ENCODE results near the gene STAM2. TPM values are rescaled to one million over a fixed set of nuclear protein-coding genes. Genes with fewer than 3 reads are reported as not detected.

STAM2 gene
- total RNA-seq, 1 donor from 2014 or later, result 25.7 TPM

GRCh38 chr2:152132306-152132705, 43.3 kb downstream of the STAM2 start:
- Histone ChIP-seq H3K4me3 (ENCODE audit: low read depth, low read length) (no peak overlapping the region), H3K36me3 (ENCODE audit: control insufficient read depth, insufficient read depth, low read length) (no peaks in the 10 kb centered on the region), H3K27me3 (ENCODE audit: control insufficient read depth, insufficient read depth, low read length) (no peaks in the 10 kb centered on the region)
- TF ChIP-seq CTCF (IDR thresholded peaks at IDR 0.05; ENCODE audit: insufficient read depth, low read length, poor library complexity, severe bottlenecking), result no peak
- no peak for DNase-seq (ENCODE audit: low read depth)

GRCh38 chr2:152127628-152128027, 47.9 kb downstream of the STAM2 start:
- TF ChIP-seq CTCF (IDR thresholded peaks at IDR 0.05; ENCODE audit: insufficient read depth, low read length, poor library complexity, severe bottlenecking), result no peak

GRCh38 chr2:152126664-152127063, 48.9 kb downstream of the STAM2 start:
- no peaks in the 10 kb centered on the region for H3K36me3 ChIP-seq (ENCODE audit: control insufficient read depth, insufficient read depth, low read length)
- H3K27me3 ChIP-seq (ENCODE audit: control insufficient read depth, insufficient read depth, low read length), result no peaks in the 10 kb centered on the region
- TF ChIP-seq CTCF (IDR thresholded peaks at IDR 0.05; ENCODE audit: insufficient read depth, low read length, poor library complexity, severe bottlenecking), result no peak
- no peak for DNase-seq (ENCODE audit: low read depth)
- H3K4me3 ChIP-seq (ENCODE audit: low read depth, low read length), result no peak overlapping the region

More at GRCh38 chr2:152127628-152128027, 47.9 kb downstream of the STAM2 start:
- H3K4me3 ChIP-seq (ENCODE audit: low read depth, low read length), result no peak overlapping the region
- DNase-seq (ENCODE audit: low read depth), result no peak
- no peaks in the 10 kb centered on the region for H3K27me3 ChIP-seq (ENCODE audit: control insufficient read depth, insufficient read depth, low read length)
- no peaks in the 10 kb centered on the region for H3K36me3 ChIP-seq (ENCODE audit: control insufficient read depth, insufficient read depth, low read length)

GRCh38 chr2:152122161-152122560, 53.4 kb downstream of the STAM2 start:
- no peak for DNase-seq (ENCODE audit: low read depth)
- H3K27me3 ChIP-seq (ENCODE audit: control insufficient read depth, insufficient read depth, low read length), result no peaks in the 10 kb centered on the region
- TF ChIP-seq CTCF (IDR thresholded peaks at IDR 0.05; ENCODE audit: insufficient read depth, low read length, poor library complexity, severe bottlenecking), result no peak
- H3K36me3 ChIP-seq (ENCODE audit: control insufficient read depth, insufficient read depth, low read length), result no peaks in the 10 kb centered on the region
- no peak overlapping the region for H3K4me3 ChIP-seq (ENCODE audit: low read depth, low read length)

- no peaks in the 10 kb centered on the region for H3K27me3 ChIP-seq (ENCODE audit: control insufficient read depth, insufficient read depth, low read length)
- DNase-seq (ENCODE audit: low read depth), result no peak
- H3K4me3 ChIP-seq (ENCODE audit: low read depth, low read length), result no peak overlapping the region
- no peaks in the 10 kb centered on the region for H3K36me3 ChIP-seq (ENCODE audit: control insufficient read depth, insufficient read depth, low read length)
- TF ChIP-seq CTCF (IDR thresholded peaks at IDR 0.05; ENCODE audit: insufficient read depth, low read length, poor library complexity, severe bottlenecking), result no peak
Observed at GRCh38 chr2:152120430-152120829, 55.1 kb downstream of the STAM2 start.

GRCh38 chr2:152115952-152116351, 59.6 kb downstream of the STAM2 start:
- no peak for TF ChIP-seq CTCF (IDR thresholded peaks at IDR 0.05; ENCODE audit: insufficient read depth, low read length, poor library complexity, severe bottlenecking)
- DNase-seq (ENCODE audit: low read depth), result no peak
- H3K27me3 ChIP-seq (ENCODE audit: control insufficient read depth, insufficient read depth, low read length), result no peaks in the 10 kb centered on the region
- H3K4me3 ChIP-seq (ENCODE audit: low read depth, low read length), result no peak overlapping the region
- no peaks in the 10 kb centered on the region for H3K36me3 ChIP-seq (ENCODE audit: control insufficient read depth, insufficient read depth, low read length)

All from kidney epithelial cell (primary cell).